H1 (cell line): Measurements from ENCODE around the gene THRB. TPM values are rescaled to one million over a fixed set of nuclear protein-coding genes. Genes with fewer than 3 reads are reported as not detected.

Experiments used
- CTCF ChIA-PET: fragments of 300-600 bp; sonication (Branson Sonifier 250); formaldehyde crosslinking; loops from one replicate; lab custom pipeline; 2021; ENCODE audit not compliant: partially characterized antibody; lab: Charles Lee
- POLR2A ChIA-PET: fragments of 300-600 bp; sonication (Branson Sonifier 250); formaldehyde crosslinking; loops from one replicate; lab custom pipeline; 2021; ENCODE audit warnings: inconsistent platforms; ENCODE audit not compliant: partially characterized antibody; lab: Charles Lee
- DNase-seq, 2 experiments: peaks; one replicate each; pipeline versions ENCODE4 v3.0.0 to v3.0.0-alpha.2; 2010 to 2022; ENCODE audit warnings: low spot score in 2 of 2, low read depth in 1 of 2, mixed read lengths in 1 of 2
- FAIRE-seq: peaks from 2 replicates; lab custom pipeline; 2011; peaks lifted over from hg19 to GRCh38; lab: Jason Lieb, UNC
- H2AFZ ChIP-seq: 2 replicates; pipeline ENCODE4 v1.8.1; 2012; ENCODE audit warnings: low read length, inconsistent platforms
- H2AK5ac ChIP-seq: 2 replicates; pipeline ENCODE4 v1.6.1; 2013; ENCODE audit warnings: low read depth, low read length
- H2BK120ac ChIP-seq: replicated peaks from 2 replicates; pipeline ENCODE3; 2013; ENCODE audit warnings: low read depth, low read length, inconsistent platforms
- H2BK12ac ChIP-seq: 2 replicates; pipeline ENCODE4 v1.6.1; 2013; ENCODE audit warnings: low read depth, low read length
- H2BK15ac ChIP-seq: 2 replicates; pipeline ENCODE4 v1.6.1; 2013; ENCODE audit warnings: low read length
- H2BK20ac ChIP-seq: 2 replicates; pipeline ENCODE4 v1.6.1; 2013; ENCODE audit warnings: low read length
- H2BK5ac ChIP-seq: 2 replicates; pipeline ENCODE4 v1.6.1; 2013; ENCODE audit warnings: low read depth, low read length
- H3K14ac ChIP-seq: 2 replicates; pipeline ENCODE4 v1.6.1; 2013; ENCODE audit warnings: inconsistent platforms; ENCODE audit not compliant: insufficient read length
- H3K18ac ChIP-seq: 2 replicates; pipeline ENCODE4 v1.6.1; 2013; ENCODE audit warnings: low read length; ENCODE audit errors: extremely low read depth
- H3K23ac ChIP-seq: 2 replicates; pipeline ENCODE4 v1.6.1; 2013; ENCODE audit warnings: inconsistent platforms; ENCODE audit not compliant: insufficient read length
- H3K23me2 ChIP-seq: 2 replicates; pipeline ENCODE4 v1.6.1; 2013; ENCODE audit warnings: low read depth, low read length
- H3K27ac ChIP-seq: 2 replicates; pipeline ENCODE4 v1.6.1; 2011; ENCODE audit warnings: low read depth, low read length, inconsistent platforms
- H3K27me3 ChIP-seq, 4 experiments: replicated peaks in 1 of 4; 1 replicate in 1 of 4; 2 replicates in 3 of 4; pipeline versions ENCODE4 v1.6.1 to v1.8.1; 2011 to 2013; ENCODE audit warnings: low read length in 3 of 4, mild to moderate bottlenecking in 3 of 4, inconsistent platforms in 2 of 4, mixed read lengths in 2 of 4, moderate library complexity in 1 of 4; ENCODE audit not compliant: control insufficient read depth in 3 of 4, insufficient read depth in 3 of 4; ENCODE audit errors: extremely low read depth in 1 of 4
- H3K36me3 ChIP-seq, 4 experiments: 2 replicates each; pipeline versions ENCODE4 v1.6.1 to v1.8.1; 2011 to 2013; ENCODE audit warnings: mild to moderate bottlenecking in 4 of 4, low read length in 3 of 4, moderate library complexity in 2 of 4, control low read depth in 1 of 4, inconsistent platforms in 1 of 4; ENCODE audit not compliant: insufficient read depth in 4 of 4, control insufficient read depth in 2 of 4
- H3K4ac ChIP-seq: replicated peaks from 2 replicates; pipeline ENCODE3; 2013; ENCODE audit warnings: low read length, low read depth, mixed read lengths, inconsistent platforms; ENCODE audit not compliant: insufficient read length
- H3K4me1 ChIP-seq, 4 experiments: replicated peaks in 1 of 4; 1 replicate in 1 of 4; 2 replicates in 3 of 4; pipeline versions ENCODE4 v1.6.1 to v1.8.1; 2011 to 2013; ENCODE audit warnings: low read length in 3 of 4, inconsistent platforms in 2 of 4, mixed read lengths in 1 of 4; ENCODE audit not compliant: insufficient read depth in 4 of 4, control insufficient read depth in 3 of 4
- H3K4me2 ChIP-seq, 2 experiments: 2 replicates each; pipeline versions ENCODE4 v1.6.1 to v1.8.1; 2011 to 2013; ENCODE audit warnings: low read depth in 2 of 2, low read length in 2 of 2, control low read depth in 1 of 2, inconsistent platforms in 1 of 2, mild to moderate bottlenecking in 1 of 2; ENCODE audit not compliant: insufficient read depth in 1 of 2
- H3K4me3 ChIP-seq, 4 experiments: fragments of 200-600, 300-600 bp in 1 of 4; sonication (generic), shearing (Covaris generic), sonication (Bioruptor Twin) in 1 of 4; 2 replicates each; pipeline versions ENCODE4 v1.5.1 to v1.8.1; 2011 to 2016; ENCODE audit warnings: low read length in 4 of 4, low read depth in 3 of 4, control low read depth in 2 of 4, inconsistent platforms in 2 of 4, mild to moderate bottlenecking in 2 of 4, mixed read lengths in 1 of 4, moderate library complexity in 1 of 4; ENCODE audit not compliant: insufficient read depth in 2 of 4; ENCODE audit errors: extremely low read depth in 1 of 4
- H3K56ac ChIP-seq: replicated peaks from 2 replicates; pipeline ENCODE3; 2013; ENCODE audit warnings: low read depth, mild to moderate bottlenecking, mixed read lengths, low read length, inconsistent platforms; ENCODE audit not compliant: insufficient read length
- H3K79me1 ChIP-seq: 2 replicates; pipeline ENCODE4 v1.6.1; 2013; ENCODE audit warnings: low read depth, low read length, control low read depth
- H3K79me2 ChIP-seq, 2 experiments: 2 replicates each; pipeline versions ENCODE4 v1.6.1 to v1.8.1; 2012 to 2013; ENCODE audit warnings: low read length in 2 of 2, mild to moderate bottlenecking in 2 of 2, inconsistent platforms in 1 of 2; ENCODE audit not compliant: insufficient read depth in 2 of 2, control insufficient read depth in 1 of 2
- H3K9ac ChIP-seq, 4 experiments: replicated peaks in 1 of 4; 1 replicate in 1 of 4; 2 replicates in 3 of 4; pipeline versions ENCODE4 v1.6.1 to v1.8.1; 2011 to 2013; ENCODE audit warnings: low read depth in 3 of 4, low read length in 3 of 4, control low read depth in 2 of 4, mild to moderate bottlenecking in 2 of 4, moderate library complexity in 2 of 4, inconsistent platforms in 1 of 4; ENCODE audit errors: extremely low read depth in 1 of 4
- H3K9me3 ChIP-seq, 2 experiments: 2 replicates each; pipeline versions ENCODE4 v1.6.1 to v1.8.1; 2012 to 2013; ENCODE audit warnings: mild to moderate bottlenecking in 2 of 2, moderate library complexity in 2 of 2, control low read depth in 1 of 2, inconsistent platforms in 1 of 2, low read depth in 1 of 2, low read length in 1 of 2, mixed read lengths in 1 of 2; ENCODE audit not compliant: insufficient read depth in 2 of 2
- H4K20me1 ChIP-seq, 2 experiments: replicated peaks in 1 of 2; 2 replicates each; pipeline versions ENCODE3 to v1.8.1; 2011 to 2013; ENCODE audit warnings: inconsistent platforms in 2 of 2, low read length in 2 of 2, mild to moderate bottlenecking in 1 of 2; ENCODE audit not compliant: insufficient read depth in 2 of 2, control insufficient read depth in 1 of 2
- H4K5ac ChIP-seq: 2 replicates; pipeline ENCODE4 v1.6.1; 2013; ENCODE audit warnings: low read length, low read depth, mixed read lengths, inconsistent platforms; ENCODE audit not compliant: insufficient read length
- H4K8ac ChIP-seq: 2 replicates; pipeline ENCODE4 v1.8.0; 2013; ENCODE audit warnings: mild to moderate bottlenecking, moderate library complexity, low read length, inconsistent platforms; ENCODE audit not compliant: insufficient read depth; ENCODE audit errors: extremely low read depth
- H4K91ac ChIP-seq: replicated peaks from 2 replicates; pipeline ENCODE3; 2013; ENCODE audit warnings: low read length, mixed read lengths, inconsistent platforms; ENCODE audit not compliant: insufficient read length
- ASH2L ChIP-seq: fragments of 200-600, 300-600 bp; sonication (generic); IDR thresholded peaks from one replicate; pipeline ENCODE4 v1.7.1; 2017; ENCODE audit warnings: low read length
- BRCA1 ChIP-seq: IDR thresholded peaks from 2 replicates; pipeline ENCODE4 v1.6.1; 2012; ENCODE audit warnings: low read depth, low read length, improper control_type of control experiment
- CBX5 ChIP-seq: fragments of 300-800, 300-1000 bp; sonication (generic); IDR thresholded peaks from 2 replicates; pipeline ENCODE4 v1.7.1; 2016; ENCODE audit warnings: antibody characterized with exemption, low read length, low read depth
- CREB1 ChIP-seq: IDR thresholded peaks from 2 replicates; pipeline ENCODE4 v1.6.1; 2012; ENCODE audit warnings: inconsistent platforms
- CTCF ChIP-seq, 3 experiments: IDR thresholded peaks; 1 replicate in 2 of 3; 2 replicates in 1 of 3; pipeline versions ENCODE4 v1.5.1 to v1.6.1; 2011; ENCODE audit warnings: low read length in 3 of 3, mild to moderate bottlenecking in 3 of 3, inconsistent platforms in 2 of 3, low read depth in 1 of 3, moderate library complexity in 1 of 3; ENCODE audit not compliant: insufficient read depth in 1 of 3; ENCODE audit errors: control extremely low read depth in 1 of 3
- GTF2F1 ChIP-seq: IDR thresholded peaks from 2 replicates; pipeline ENCODE4 v1.6.1; 2012; ENCODE audit warnings: low read depth, low read length, improper control_type of control experiment, borderline replicate concordance
- KDM1A ChIP-seq: fragments of 200-600, 300-600 bp; sonication (generic); IDR thresholded peaks from 2 replicates; pipeline ENCODE4 v1.7.1; 2016; ENCODE audit warnings: mild to moderate bottlenecking, low read length, borderline replicate concordance
- KDM5A ChIP-seq: fragments of 200-600 bp; IDR thresholded peaks from 2 replicates; pipeline ENCODE4 v1.7.1; 2012; ENCODE audit warnings: mild to moderate bottlenecking, low read length, inconsistent platforms, mixed read lengths
- MAFK ChIP-seq: IDR thresholded peaks from 2 replicates; pipeline ENCODE4 v1.6.1; 2012; ENCODE audit warnings: low read depth, mild to moderate bottlenecking, improper control_type of control experiment, low read length
- MAX ChIP-seq: IDR thresholded peaks from 2 replicates; pipeline ENCODE4 v1.6.1; 2012; ENCODE audit warnings: inconsistent platforms
- NRF1 ChIP-seq: IDR thresholded peaks from 2 replicates; pipeline ENCODE4 v1.6.1; 2011; ENCODE audit warnings: mild to moderate bottlenecking, low read depth, low read length, improper control_type of control experiment
- RFX5 ChIP-seq: IDR thresholded peaks from 2 replicates; pipeline ENCODE4 v1.6.1; 2011; ENCODE audit warnings: low read depth, low read length, improper control_type of control experiment, borderline replicate concordance
- SP2 ChIP-seq: IDR thresholded peaks from 2 replicates; pipeline ENCODE4 v1.6.1; 2012; ENCODE audit warnings: mild to moderate bottlenecking, low read length, inconsistent platforms
- ZNF274 ChIP-seq: IDR thresholded peaks from 2 replicates; pipeline ENCODE4 v1.7.0; 2012; ENCODE audit warnings: low read length, borderline replicate concordance; ENCODE audit errors: extremely low read depth
- polyA plus RNA-seq, 7 experiments: library from polyadenylated mRNA; depleted of rRNA in 3 of 7; stranded (reverse) in 5 of 7; unstranded in 2 of 7; fragments of >200 nt in 5 of 7; fragments of 200-250 nt in 2 of 7; gene quantifications; 1 replicate in 5 of 7; 2 replicates in 1 of 7; 4 replicates in 1 of 7; pipeline versions ENCODE4 v1.2.1 to v1.2.3, GENCODE V29; 2011 to 2013; ENCODE audit warnings: missing spikeins in 2 of 7, mixed read lengths in 2 of 7
- total RNA-seq: library from RNA; stranded (reverse); fragmentation: NEBNext Ultra II Directional; extraction: Animal tissue kit (Norgen Biotek cat#: 25700); gene quantifications from 2 replicates; pipeline ENCODE4 v1.2.1, GENCODE V29; 2021

THRB gene
- total and polyA plus RNA-seq, 2 of the 8 experiments (the other 6 are each of a cell fraction or from before 2014, with no cell fraction given) = 0.98 to 3.9 TPM

DNA sequence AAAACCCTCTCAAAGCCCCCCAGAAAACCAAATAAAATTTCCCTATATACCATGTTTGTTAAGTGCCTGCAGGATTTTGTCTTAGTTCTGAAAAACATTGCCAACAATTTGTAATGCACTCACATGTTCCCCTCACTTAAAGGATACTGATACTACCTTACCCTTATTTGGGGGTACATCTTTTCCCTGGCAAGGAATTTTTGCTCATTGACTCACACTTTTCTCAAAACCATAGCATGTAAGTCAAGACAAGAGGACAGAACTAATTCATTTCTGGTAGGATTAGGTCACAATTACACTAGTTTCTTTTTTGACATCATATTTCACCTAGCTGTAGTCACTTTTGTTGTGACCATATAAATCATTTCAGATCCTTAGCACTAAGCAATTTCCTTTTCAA is 222.2 kb downstream of the THRB start:
- Histone ChIP-seq H3K9me3 (no peaks in the 10 kb centered on the region), H4K20me1 (no peaks in the 10 kb centered on the region), H3K79me2 (no peaks in the 10 kb centered on the region), H2AFZ (no peak overlapping the region), H3K18ac (no peak overlapping the region), H2BK20ac (no peak overlapping the region), H3K27ac (no peak overlapping the region), H3K14ac (no peak overlapping the region), H4K91ac (no peak overlapping the region), H4K8ac (no peak overlapping the region), H3K9ac (no peak overlapping the region), H3K79me1 (no peaks in the 10 kb centered on the region), H2AK5ac (no peak overlapping the region), H3K23me2 (no peaks in the 10 kb centered on the region), H3K4ac (no peak overlapping the region), H3K4me1 (no peaks in the 10 kb centered on the region), H3K56ac (no peak overlapping the region), H3K4me3 (no peak overlapping the region), H3K4me2 (no peak overlapping the region), H4K5ac (no peak overlapping the region), H3K36me3 (no peaks in the 10 kb centered on the region), H2BK120ac (no peak overlapping the region), H3K23ac (no peak overlapping the region), H2BK5ac (no peak overlapping the region), H2BK15ac (no peak overlapping the region), H3K27me3 (no peaks in the 10 kb centered on the region), H2BK12ac (no peak overlapping the region)
- ChIA-PET POLR2A (no interaction called here), CTCF (interaction anchor here (1.2 to 2.9 kb wide), 2 partner anchors 8 to 12 kb away, joined by 3 to 16 read pairs; no protein-coding TSS in a partner anchor)
- no peak for FAIRE-seq
- no peak for DNase-seq
- no peak for TF ChIP-seq ASH2L
- TF ChIP-seq RFX5 = no peak
- no peak for TF ChIP-seq MAX
- TF ChIP-seq CTCF (IDR thresholded peaks at IDR 0.05; ENCODE audit: control extremely low read depth in 1 of 3, insufficient read depth in 1 of 3, low read depth in 1 of 3, low read length in 3 of 3) = no peak
- no peak for TF ChIP-seq CBX5
- TF ChIP-seq KDM5A = no peak
- no peak for TF ChIP-seq NRF1
- no peak for TF ChIP-seq SP2
- TF ChIP-seq GTF2F1 = no peak
- no peak for TF ChIP-seq MAFK
- TF ChIP-seq BRCA1 = no peak
- TF ChIP-seq KDM1A = no peak
- no peak for TF ChIP-seq ZNF274
- TF ChIP-seq CREB1 = no peak
